Panc1 (cell line): ENCODE results near the gene CNGA2. TPM values are rescaled to one million over a fixed set of nuclear protein-coding genes. Genes with fewer than 3 reads are reported as not detected.
A peak's percentile ranks its signal among the peaks of the same experiment; 100 is the strongest.

Experiments
- ATAC-seq: fragments of 200-7000 bp; cut with Tn5 transposase; 2 replicates; pipeline ENCODE4 v1.9.1; 2020; ENCODE audit warnings: mild to moderate bottlenecking, moderate library complexity
- BruUV-seq: library from RNA; stranded (reverse); fragments of 400-500 nt; replicated peaks from 2 replicates; lab custom pipeline; 2021; lab: Mats Ljungman, UMichigan
- CTCF ChIA-PET: fragments of 300-600 bp; sonication (Branson Sonifier 250); formaldehyde crosslinking; loops from one replicate; lab custom pipeline; 2022; ENCODE audit warnings: antibody characterized with exemption; lab: Charles Lee
- POLR2A ChIA-PET: fragments of 300-600 bp; sonication (Branson Sonifier 250); formaldehyde crosslinking; loops from one replicate; lab custom pipeline; 2022; ENCODE audit warnings: antibody characterized with exemption; lab: Charles Lee
- DNase-seq: peaks from one replicate; pipeline ENCODE4 v3.0.0-alpha.2; 2010; ENCODE audit warnings: low read depth, low spot score
- H3K27ac ChIP-seq: 2 replicates; pipeline ENCODE4 v1.5.1; 2011; ENCODE audit warnings: mild to moderate bottlenecking, low read length, inconsistent platforms
- H3K27me3 ChIP-seq: fragments of 200-500 bp; sonication (Bioruptor generic); 2 replicates; pipeline ENCODE4 v1.6.0; 2014; ENCODE audit warnings: low read length, inconsistent platforms; ENCODE audit not compliant: control insufficient read depth, insufficient read depth
- H3K36me3 ChIP-seq: fragments of 200-500 bp; sonication (Bioruptor generic); 2 replicates; pipeline ENCODE4 v1.5.1; 2014; ENCODE audit warnings: inconsistent platforms, mild to moderate bottlenecking, low read length, moderate library complexity; ENCODE audit not compliant: control insufficient read depth, insufficient read depth
- H3K4me1 ChIP-seq: 2 replicates; pipeline ENCODE4 v1.5.1; 2011; ENCODE audit warnings: inconsistent platforms, mild to moderate bottlenecking, low read length, moderate library complexity; ENCODE audit not compliant: control insufficient read depth, insufficient read depth
- H3K4me3 ChIP-seq, 2 experiments: 2 replicates each; pipeline ENCODE4 v1.5.1; 2011 to 2012; ENCODE audit warnings: low read depth in 2 of 2, low read length in 2 of 2, mild to moderate bottlenecking in 2 of 2, inconsistent platforms in 1 of 2, moderate library complexity in 1 of 2
- H3K9me3 ChIP-seq: fragments of 200-500 bp; sonication (Bioruptor generic); 2 replicates; pipeline ENCODE4 v1.5.1; 2014; ENCODE audit warnings: low read depth, mild to moderate bottlenecking, inconsistent platforms, low read length, moderate library complexity; ENCODE audit not compliant: control insufficient read depth, insufficient read depth
- POLR2AphosphoS5 ChIP-seq: IDR thresholded peaks from 2 replicates; pipeline ENCODE4 v1.6.1; 2012; ENCODE audit warnings: mild to moderate bottlenecking, low read depth, low read length, moderate library complexity
- SIN3A ChIP-seq: IDR thresholded peaks from 2 replicates; pipeline ENCODE4 v1.6.1; 2012; ENCODE audit warnings: low read depth, mild to moderate bottlenecking, low read length, moderate library complexity, borderline replicate concordance; ENCODE audit not compliant: insufficient read depth
- TCF7L2 ChIP-seq: IDR thresholded peaks from 2 replicates; pipeline ENCODE4 v1.6.1; 2011; ENCODE audit warnings: mild to moderate bottlenecking, low read depth, low read length, inconsistent platforms
- in situ Hi-C: cut with HindIII; loops from 2 replicates; pipeline ENCODE4 v1.10.0; 2016; ENCODE audit warnings: low sequenced_read_pairs, low pct_unique_long_range_greater_than_20kb
- intact Hi-C: fragments of 100-400 bp; cut with micrococcal nuclease; formaldehyde crosslinking; loops from one replicate; pipeline ENCODE4 v1.10.0; 2022; ENCODE audit not compliant: unreplicated experiment
- total RNA-seq: library from RNA; stranded (reverse); gene quantifications from one replicate; pipeline ENCODE4 v1.2.1, GENCODE V29; 2021; ENCODE audit not compliant: unreplicated experiment
- TF ChIP-seq, protein P1 (sequence below), 2 experiments: IDR thresholded peaks; 2 replicates each; pipeline ENCODE4 v1.6.1; 2011 to 2012; ENCODE audit warnings: low read depth in 2 of 2, control low read depth in 1 of 2, low read length in 1 of 2, mild to moderate bottlenecking in 1 of 2, moderate library complexity in 1 of 2; ENCODE audit not compliant: insufficient read depth in 1 of 2
- TF ChIP-seq, protein P2 (sequence below): fragments of 450-650 bp; IDR thresholded peaks from 2 replicates; pipeline ENCODE4 v1.5.1; 2017; ENCODE audit warnings: mild to moderate bottlenecking

Gene CNGA2
- total RNA-seq, 1 experiment from 2014 or later = not detected

DNA sequence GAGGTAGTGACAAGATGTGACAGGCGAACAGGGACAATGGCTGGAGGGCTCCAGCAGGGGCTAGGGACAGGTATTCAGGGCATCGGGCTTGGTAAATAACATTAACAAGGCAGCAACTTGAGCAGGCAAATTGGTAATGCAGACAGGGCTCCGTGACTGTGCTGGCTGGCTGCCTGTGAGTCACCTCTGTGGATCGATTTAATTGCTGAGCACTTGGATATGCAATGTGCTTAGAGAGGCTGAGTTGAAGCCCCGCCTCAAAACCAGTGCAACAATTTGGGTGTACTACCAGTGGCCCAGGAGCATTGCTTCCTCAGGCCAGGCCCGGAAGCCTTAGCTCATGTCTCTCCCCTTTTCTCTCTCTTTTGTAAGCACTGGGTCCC lies 19.5 kb downstream of the CNGA2 start:
- BruUV-seq = no TSS peak
- ChIA-PET POLR2A (no interaction called here), CTCF (interaction anchor here (1.2 to 1.5 kb wide), 2 partner anchors 878 to 882 kb away, joined by 4 to 10 read pairs; no protein-coding TSS in a partner anchor)
- intact Hi-C loops = loop anchor here (5.0 to 10.0 kb wide), 2 partner anchors 371 to 883 kb away; partner anchors contain the start of gene GABRQ
- ATAC-seq (peak; percentile 28; the same call in 1 of the 2 replicates), DNase-seq (no peak)
- Histone ChIP-seq H3K4me1 (no peaks in the 10 kb centered on the region), H3K9me3 (no peaks in the 10 kb centered on the region), H3K4me3 (no peak overlapping the region), H3K36me3 (no peaks in the 10 kb centered on the region), H3K27ac (no peak overlapping the region), H3K27me3 (no peaks in the 10 kb centered on the region; the same call in 1 of the 2 replicates)
- TF ChIP-seq, protein P1, sequence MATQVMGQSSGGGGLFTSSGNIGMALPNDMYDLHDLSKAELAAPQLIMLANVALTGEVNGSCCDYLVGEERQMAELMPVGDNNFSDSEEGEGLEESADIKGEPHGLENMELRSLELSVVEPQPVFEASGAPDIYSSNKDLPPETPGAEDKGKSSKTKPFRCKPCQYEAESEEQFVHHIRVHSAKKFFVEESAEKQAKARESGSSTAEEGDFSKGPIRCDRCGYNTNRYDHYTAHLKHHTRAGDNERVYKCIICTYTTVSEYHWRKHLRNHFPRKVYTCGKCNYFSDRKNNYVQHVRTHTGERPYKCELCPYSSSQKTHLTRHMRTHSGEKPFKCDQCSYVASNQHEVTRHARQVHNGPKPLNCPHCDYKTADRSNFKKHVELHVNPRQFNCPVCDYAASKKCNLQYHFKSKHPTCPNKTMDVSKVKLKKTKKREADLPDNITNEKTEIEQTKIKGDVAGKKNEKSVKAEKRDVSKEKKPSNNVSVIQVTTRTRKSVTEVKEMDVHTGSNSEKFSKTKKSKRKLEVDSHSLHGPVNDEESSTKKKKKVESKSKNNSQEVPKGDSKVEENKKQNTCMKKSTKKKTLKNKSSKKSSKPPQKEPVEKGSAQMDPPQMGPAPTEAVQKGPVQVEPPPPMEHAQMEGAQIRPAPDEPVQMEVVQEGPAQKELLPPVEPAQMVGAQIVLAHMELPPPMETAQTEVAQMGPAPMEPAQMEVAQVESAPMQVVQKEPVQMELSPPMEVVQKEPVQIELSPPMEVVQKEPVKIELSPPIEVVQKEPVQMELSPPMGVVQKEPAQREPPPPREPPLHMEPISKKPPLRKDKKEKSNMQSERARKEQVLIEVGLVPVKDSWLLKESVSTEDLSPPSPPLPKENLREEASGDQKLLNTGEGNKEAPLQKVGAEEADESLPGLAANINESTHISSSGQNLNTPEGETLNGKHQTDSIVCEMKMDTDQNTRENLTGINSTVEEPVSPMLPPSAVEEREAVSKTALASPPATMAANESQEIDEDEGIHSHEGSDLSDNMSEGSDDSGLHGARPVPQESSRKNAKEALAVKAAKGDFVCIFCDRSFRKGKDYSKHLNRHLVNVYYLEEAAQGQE (IDR thresholded peaks at IDR 0.05; ENCODE audit: insufficient read depth in 1 of 2, low read depth in 2 of 2, low read length in 1 of 2) = no peak
- TF ChIP-seq, protein P2, sequence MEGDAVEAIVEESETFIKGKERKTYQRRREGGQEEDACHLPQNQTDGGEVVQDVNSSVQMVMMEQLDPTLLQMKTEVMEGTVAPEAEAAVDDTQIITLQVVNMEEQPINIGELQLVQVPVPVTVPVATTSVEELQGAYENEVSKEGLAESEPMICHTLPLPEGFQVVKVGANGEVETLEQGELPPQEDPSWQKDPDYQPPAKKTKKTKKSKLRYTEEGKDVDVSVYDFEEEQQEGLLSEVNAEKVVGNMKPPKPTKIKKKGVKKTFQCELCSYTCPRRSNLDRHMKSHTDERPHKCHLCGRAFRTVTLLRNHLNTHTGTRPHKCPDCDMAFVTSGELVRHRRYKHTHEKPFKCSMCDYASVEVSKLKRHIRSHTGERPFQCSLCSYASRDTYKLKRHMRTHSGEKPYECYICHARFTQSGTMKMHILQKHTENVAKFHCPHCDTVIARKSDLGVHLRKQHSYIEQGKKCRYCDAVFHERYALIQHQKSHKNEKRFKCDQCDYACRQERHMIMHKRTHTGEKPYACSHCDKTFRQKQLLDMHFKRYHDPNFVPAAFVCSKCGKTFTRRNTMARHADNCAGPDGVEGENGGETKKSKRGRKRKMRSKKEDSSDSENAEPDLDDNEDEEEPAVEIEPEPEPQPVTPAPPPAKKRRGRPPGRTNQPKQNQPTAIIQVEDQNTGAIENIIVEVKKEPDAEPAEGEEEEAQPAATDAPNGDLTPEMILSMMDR = no peak
- TF ChIP-seq TCF7L2 (no peak), SIN3A (no peak), POLR2AphosphoS5 (no peak)
- in situ Hi-C loops = no loop called here

DNA sequence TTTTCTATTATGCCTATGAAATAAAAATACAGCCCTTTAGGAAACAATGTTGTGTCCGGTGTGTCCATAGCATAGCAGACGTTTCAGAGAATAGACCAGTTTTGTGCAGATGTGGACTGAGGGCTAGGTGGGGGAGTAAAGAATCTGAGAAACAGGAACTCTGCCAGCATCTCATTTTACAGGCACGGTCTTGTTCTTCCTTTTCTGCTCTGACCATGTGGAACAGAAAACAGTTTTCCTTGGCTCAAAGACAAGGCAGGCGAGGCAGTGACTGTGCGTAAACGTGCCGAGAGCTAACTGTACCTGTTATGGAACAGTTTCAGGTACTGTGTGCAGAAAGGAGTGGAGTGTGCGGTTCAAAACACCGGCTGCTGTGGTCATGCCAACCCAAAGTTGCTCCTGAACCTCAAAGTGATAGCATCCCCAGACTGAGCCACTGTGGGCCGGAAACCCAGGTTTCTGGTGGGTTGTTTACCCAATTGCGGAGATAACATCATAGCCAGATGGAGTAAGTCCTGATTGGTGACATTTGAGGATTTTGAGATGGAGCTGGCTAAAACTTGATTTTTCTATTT lies 20.2 kb downstream of the CNGA2 start:
- ATAC-seq (no peak), DNase-seq (no peak)
- POLR2A ChIA-PET = no interaction called here
- Histone ChIP-seq H3K36me3 (no peaks in the 10 kb centered on the region), H3K27me3 (no peaks in the 10 kb centered on the region; the same call in 1 of the 2 replicates), H3K4me3 (no peak overlapping the region), H3K9me3 (no peaks in the 10 kb centered on the region), H3K27ac (no peak overlapping the region), H3K4me1 (no peaks in the 10 kb centered on the region)
- intact Hi-C loops (loop anchor here (5.0 to 10.0 kb wide), 2 partner anchors 370 to 883 kb away; partner anchors contain the start of gene GABRQ), in situ Hi-C loops (no loop called here)
- TF ChIP-seq, protein P2 = no peak
- TF ChIP-seq SIN3A (no peak), TCF7L2 (no peak)
- TF ChIP-seq, protein P1 (IDR thresholded peaks at IDR 0.05; ENCODE audit: insufficient read depth in 1 of 2, low read depth in 2 of 2, low read length in 1 of 2) = no peak
- no TSS peak for BruUV-seq
- CTCF ChIA-PET = no interaction called here
